ENCODE results near the gene KLF1. TPM values are rescaled to one million over a fixed set of nuclear protein-coding genes. Genes with fewer than 3 reads are reported as not detected.

Gene KLF1
- total RNA-seq, 1 donor from 2014 or later = not detected

DNA sequence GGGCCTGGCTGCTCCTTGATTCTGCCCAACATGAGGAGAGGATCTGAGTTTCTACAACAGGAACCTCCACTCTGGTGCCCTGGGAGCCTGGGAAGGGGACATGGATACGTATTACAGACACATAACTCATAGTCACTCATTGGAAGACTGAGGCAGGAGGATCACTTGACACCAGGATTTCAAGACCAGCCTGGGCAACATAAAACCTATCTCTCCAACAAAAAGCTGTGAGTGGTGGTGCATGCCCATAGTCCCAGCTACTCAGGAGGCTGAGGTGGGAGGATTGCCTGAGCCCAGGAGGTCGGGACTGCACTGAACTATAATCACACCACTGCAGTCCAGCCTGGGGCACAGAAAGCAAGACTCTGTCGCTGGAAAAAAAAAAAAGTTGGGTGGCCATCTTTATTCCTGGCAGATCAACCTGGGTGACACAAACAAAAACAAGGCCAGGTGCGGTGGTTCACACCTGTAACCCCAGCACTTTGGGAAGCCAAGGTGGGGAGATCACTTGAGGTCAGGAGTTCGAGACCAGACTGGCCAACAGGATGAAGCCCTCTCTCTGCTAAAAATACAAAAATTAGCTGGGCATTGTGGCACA, 1.1 kb upstream of the KLF1 start:
- H3K4me1 ChIP-seq = peaks cover 32% of the 10 kb centered on the region
- TF ChIP-seq, protein P1, sequence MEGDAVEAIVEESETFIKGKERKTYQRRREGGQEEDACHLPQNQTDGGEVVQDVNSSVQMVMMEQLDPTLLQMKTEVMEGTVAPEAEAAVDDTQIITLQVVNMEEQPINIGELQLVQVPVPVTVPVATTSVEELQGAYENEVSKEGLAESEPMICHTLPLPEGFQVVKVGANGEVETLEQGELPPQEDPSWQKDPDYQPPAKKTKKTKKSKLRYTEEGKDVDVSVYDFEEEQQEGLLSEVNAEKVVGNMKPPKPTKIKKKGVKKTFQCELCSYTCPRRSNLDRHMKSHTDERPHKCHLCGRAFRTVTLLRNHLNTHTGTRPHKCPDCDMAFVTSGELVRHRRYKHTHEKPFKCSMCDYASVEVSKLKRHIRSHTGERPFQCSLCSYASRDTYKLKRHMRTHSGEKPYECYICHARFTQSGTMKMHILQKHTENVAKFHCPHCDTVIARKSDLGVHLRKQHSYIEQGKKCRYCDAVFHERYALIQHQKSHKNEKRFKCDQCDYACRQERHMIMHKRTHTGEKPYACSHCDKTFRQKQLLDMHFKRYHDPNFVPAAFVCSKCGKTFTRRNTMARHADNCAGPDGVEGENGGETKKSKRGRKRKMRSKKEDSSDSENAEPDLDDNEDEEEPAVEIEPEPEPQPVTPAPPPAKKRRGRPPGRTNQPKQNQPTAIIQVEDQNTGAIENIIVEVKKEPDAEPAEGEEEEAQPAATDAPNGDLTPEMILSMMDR (IDR thresholded peaks at IDR 0.05; ENCODE audit: borderline replicate concordance) = no peak
- peaks cover 11% of the 10 kb centered on the region for H3K9me3 ChIP-seq (replicated peaks)
- peaks cover 46% of the 10 kb centered on the region for H3K27me3 ChIP-seq (ENCODE audit: low read depth)
- intact Hi-C loops (cut with micrococcal nuclease) = no loop called here
- H3K27ac ChIP-seq (replicated peaks) = no peak overlapping the region
- H3K36me3 ChIP-seq = peaks cover 3% of the 10 kb centered on the region
- H3K4me3 ChIP-seq = no peak overlapping the region
- no peak for DNase-seq

DNA sequence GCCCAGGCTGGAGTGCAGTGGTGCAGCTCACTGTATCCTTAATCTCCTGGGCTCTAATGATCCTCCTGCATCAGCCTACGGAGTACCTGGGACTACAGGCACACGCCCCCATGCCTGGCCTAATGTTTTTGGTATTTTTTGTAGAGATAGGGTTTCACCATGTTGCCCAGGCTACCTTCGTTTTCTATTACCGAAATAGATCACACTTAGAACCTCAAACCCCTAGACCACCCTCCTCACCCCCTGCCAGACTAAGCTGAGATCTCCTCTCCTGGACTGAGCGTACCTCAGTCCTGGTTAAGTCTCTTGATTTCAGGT, 391 bp downstream of the KLF1 start:
- no peaks in the 10 kb centered on the region for H3K36me3 ChIP-seq
- peaks cover 11% of the 10 kb centered on the region for H3K9me3 ChIP-seq (replicated peaks)
- peaks cover 53% of the 10 kb centered on the region for H3K27me3 ChIP-seq (ENCODE audit: low read depth)
- H3K4me1 ChIP-seq = peaks cover 21% of the 10 kb centered on the region
- H3K4me3 ChIP-seq = no peak overlapping the region
- intact Hi-C loops (cut with micrococcal nuclease) = no loop called here
- TF ChIP-seq, protein P1 (IDR thresholded peaks at IDR 0.05; ENCODE audit: borderline replicate concordance) = no peak
- no peak overlapping the region for H3K27ac ChIP-seq (replicated peaks)
- no peak for DNase-seq

DNA sequence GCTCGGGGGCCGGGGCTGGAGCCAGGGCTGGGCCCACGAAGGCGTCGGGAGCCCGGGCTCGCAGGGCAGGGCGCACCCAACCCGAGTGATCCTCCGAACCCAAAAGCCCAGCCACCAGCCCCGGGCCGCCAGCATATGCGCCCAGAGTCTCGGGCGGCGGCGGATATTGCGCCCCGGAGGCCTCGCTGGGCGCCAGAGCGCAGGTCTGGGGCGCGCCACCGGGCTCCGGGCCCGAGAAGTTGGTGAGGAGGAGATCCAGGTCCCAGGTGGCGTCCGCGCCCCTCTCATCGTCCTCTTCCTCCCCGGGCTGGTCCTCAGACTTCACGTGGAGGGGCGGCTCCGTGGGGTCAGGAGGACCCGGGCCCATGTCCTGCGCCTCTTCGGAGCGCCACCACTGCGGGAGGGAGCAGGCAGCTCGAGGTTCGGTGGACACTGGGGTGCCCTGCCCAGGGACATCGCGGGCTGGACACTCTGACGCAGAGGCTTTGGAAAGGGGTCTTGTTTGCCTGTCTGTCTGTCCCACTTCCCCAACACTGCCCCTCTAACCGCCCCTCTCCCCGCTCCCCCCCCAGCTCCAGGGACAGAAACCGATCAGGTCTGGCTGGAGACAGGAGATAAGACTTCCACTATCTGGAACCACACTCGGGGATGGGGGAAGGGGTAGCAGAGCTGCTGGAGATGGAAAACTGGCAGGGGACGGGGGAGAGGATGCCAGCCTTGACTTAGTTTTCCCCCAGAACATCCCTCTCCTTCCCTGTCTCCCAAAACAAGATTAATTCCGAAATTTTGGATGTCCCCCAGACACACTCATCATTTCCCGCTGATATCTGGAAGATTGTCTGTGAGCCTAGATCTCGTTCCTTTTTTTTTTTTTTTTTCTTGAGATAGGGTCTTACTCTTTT, 1.0 kb downstream of the KLF1 start:
- Histone ChIP-seq H3K27me3 (ENCODE audit: low read depth) (peaks cover 53% of the 10 kb centered on the region), H3K36me3 (no peaks in the 10 kb centered on the region), H3K4me3 (peak overlapping the region; percentile 57), H3K9me3 (replicated peaks) (peaks cover 11% of the 10 kb centered on the region), H3K4me1 (peaks cover 18% of the 10 kb centered on the region), H3K27ac (replicated peaks) (no peak overlapping the region)
- intact Hi-C loops (cut with micrococcal nuclease) = no loop called here
- DNase-seq = no peak
- TF ChIP-seq, protein P1 (IDR thresholded peaks at IDR 0.05; ENCODE audit: borderline replicate concordance) = no peak

DNA sequence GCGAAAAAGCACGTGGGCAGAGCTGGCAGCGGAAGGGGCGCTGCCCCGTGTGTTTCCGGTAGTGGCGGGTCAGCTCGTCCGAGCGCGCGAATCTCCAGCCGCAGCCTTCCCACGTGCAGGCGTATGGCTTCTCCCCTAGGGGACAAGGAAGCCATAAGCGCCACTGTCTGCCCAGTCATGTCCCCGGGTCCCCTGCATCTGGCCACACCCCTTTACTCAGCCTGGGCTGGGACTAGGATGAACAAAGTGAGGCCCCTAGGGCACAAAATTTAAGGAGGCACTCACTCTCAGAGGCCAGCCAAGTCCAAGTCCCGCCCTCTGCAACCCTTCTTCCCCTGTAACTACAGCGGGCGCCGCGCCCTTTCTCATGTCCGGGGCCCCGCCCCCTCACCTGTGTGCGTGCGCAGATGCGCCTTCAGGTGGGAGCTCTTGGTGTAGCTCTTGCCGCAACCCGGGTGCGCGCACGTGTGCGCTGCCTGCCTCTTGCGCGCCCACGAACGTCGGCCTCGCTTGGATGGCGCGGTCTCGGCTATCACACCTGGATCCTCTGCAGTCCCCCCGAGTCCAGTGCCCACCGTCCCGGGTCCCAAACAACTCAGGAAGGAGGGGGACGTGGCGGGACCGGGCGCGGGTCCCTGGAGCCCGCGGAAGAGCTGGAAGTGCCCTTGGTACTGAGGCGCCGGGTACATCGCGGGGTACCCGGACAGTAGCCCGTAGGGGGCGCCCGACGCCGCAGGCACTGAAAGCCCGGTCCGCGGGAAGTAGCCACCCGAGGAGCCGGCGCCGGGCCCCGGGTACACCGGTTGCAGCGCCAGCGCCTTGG, 1.9 kb downstream of the KLF1 start:
- H3K36me3 ChIP-seq = no peaks in the 10 kb centered on the region
- intact Hi-C loops (cut with micrococcal nuclease) = no loop called here
- peak; percentile 60 for DNase-seq
- no peak overlapping the region for H3K27ac ChIP-seq (replicated peaks)
- TF ChIP-seq, protein P1 (IDR thresholded peaks at IDR 0.05; ENCODE audit: borderline replicate concordance) = peak; percentile 71
- peaks cover 26% of the 10 kb centered on the region for H3K4me1 ChIP-seq
- H3K27me3 ChIP-seq (ENCODE audit: low read depth) = peaks cover 53% of the 10 kb centered on the region
- peaks cover 11% of the 10 kb centered on the region for H3K9me3 ChIP-seq (replicated peaks)
- peak overlapping the region; percentile 57 for H3K4me3 ChIP-seq

DNA sequence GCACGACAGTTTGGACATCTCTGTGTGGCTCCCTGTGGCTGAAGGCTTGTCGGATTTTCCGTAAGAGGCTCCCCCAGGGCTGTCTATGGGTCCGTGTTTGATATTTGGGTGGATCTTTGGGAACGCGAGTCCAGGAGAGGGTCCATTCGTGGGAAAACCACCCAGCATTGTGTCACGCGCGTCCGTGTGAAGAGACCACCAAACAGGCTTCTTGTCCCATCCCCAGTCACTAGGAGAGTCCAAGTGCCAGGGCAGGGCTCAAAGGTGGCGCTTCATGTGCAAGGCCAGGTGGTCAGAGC, 2.4 kb downstream of the KLF1 start:
- no peak overlapping the region for H3K27ac ChIP-seq (replicated peaks)
- H3K4me3 ChIP-seq = peak overlapping the region; percentile 57
- TF ChIP-seq, protein P1 (IDR thresholded peaks at IDR 0.05; ENCODE audit: borderline replicate concordance) = no peak
- H3K9me3 ChIP-seq (replicated peaks) = peaks cover 11% of the 10 kb centered on the region
- peaks cover 28% of the 10 kb centered on the region for H3K4me1 ChIP-seq
- no peaks in the 10 kb centered on the region for H3K36me3 ChIP-seq
- intact Hi-C loops (cut with micrococcal nuclease) = no loop called here
- H3K27me3 ChIP-seq (ENCODE audit: low read depth) = peaks cover 53% of the 10 kb centered on the region
- DNase-seq = no peak

Measured in left ventricle myocardium inferior (tissue), 1 donor.